Iris pigment epithelial cell (primary cell): Measurements from ENCODE around the gene NPIPA7.
"Not testable (repeated sequence)": the region's sequence is repeated elsewhere in the genome, so short reads cannot be mapped to it uniquely, and the experiment has no call there.

ENCODE experiments used
- DNase-seq: peaks from one replicate; pipeline ENCODE4 v3.0.0-alpha.2; 2011; ENCODE audit warnings: low read depth

The NPIPA7 gene

GRCh38 chr16:16417914-16418544, 39.1 kb downstream of the NPIPA7 start:
- DNase-seq, result not testable (repeated sequence)

GRCh38 chr16:16420515-16420914, 41.6 kb downstream of the NPIPA7 start:
- DNase-seq, result not testable (repeated sequence)

- DNase-seq, result not testable (repeated sequence)
Measured at GRCh38 chr16:16425146-16425545, 46.2 kb downstream of the NPIPA7 start.

- not testable (repeated sequence) for DNase-seq
Measured at GRCh38 chr16:16431135-16431534, 52.2 kb downstream of the NPIPA7 start.

GRCh38 chr16:16434711-16435110, 55.8 kb downstream of the NPIPA7 start:
- not testable (repeated sequence) for DNase-seq

- DNase-seq, result not testable (repeated sequence)
Measured at GRCh38 chr16:16441401-16441800, 62.5 kb downstream of the NPIPA7 start.
